ENCODE results near the gene SLC13A5. TPM values are rescaled to one million over a fixed set of nuclear protein-coding genes. Genes with fewer than 3 reads are reported as not detected.
A peak's percentile ranks its signal among the peaks of the same experiment; 100 is the strongest.

The SLC13A5 gene
- total RNA-seq, 4 donors from 2014 or later, result 0.29 to 2.3 (median 1.3) TPM

DNA sequence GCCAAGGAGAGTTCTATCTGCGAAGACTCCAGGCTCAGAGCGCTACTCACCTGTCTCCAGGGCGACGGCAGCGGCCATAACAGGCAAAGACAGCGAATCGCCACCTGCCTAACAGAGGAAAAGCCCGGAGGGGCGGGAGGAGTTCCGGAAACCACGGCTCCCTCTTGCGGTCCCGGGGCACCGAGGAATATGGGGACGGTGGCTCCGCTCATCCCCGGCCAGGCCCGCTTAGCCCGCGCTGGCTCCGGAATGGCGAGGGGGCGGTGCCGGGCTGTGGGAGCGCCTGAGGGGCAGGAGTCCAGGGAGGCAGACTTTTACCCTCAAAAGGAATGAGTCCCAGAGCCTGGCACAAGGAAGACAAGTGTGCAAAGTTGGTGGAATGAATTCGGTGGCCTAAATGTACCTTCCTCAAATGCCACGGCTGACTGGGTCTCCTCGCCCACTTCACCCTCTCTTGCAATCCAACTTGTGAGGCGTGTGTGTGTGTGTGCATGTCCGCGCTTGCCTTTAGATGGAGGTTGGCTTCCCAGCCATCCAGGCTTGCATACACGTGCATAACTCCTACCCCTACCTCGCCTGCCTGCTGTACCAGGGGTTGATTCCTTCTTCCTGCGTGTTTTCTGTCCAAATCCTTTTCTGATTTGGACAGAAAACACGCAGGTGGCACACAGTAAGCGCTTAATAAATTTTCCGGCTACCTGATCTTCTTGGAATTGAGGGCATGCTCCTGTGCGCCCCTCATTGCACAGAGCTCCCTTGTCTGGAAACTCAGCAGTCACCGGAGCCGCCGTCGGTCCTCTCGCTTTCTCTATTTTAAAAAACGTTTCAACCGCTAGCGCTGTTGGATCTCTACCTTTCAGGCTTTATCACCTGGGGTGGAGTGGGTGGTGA is 58.1 kb downstream of the SLC13A5 start:
- DNase-seq, result no peak
- peak overlapping the region; percentile 25 to 58 (median 42) for H3K4me3 ChIP-seq
- 29% methylated on average over 21 to 22 of the region's 46 CpGs for WGBS, 2 donors

DNA sequence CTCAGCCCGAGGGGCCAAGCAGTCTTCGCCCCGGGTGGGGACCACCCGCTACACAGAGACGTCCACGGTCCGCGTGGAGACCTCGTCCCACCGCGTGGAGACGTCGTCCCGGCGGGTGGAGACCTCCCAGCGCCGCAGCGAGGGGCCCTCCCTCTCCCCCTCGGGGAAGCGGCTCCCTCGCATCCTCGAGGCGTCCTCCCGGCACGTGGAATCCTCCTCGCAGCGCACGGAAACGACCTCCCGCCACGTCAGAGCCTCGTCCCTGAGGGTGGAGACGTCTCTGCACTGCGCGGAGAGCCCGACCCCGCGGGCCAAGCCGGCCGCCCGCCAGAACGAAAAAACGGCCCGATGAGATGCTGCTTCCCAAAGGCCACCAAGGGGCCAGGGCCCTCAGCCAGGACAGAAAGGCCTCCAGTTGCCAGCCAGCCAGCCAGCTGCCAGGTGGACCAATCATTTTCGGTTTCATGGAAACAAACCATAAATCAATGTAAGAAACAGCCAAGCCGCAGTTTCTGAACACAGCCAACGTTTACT is 61.2 kb downstream of the SLC13A5 start:
- Histone ChIP-seq H3K4me3 (peak overlapping the region; percentile 61 to 82 (median 72)), H3K4me1 (peaks cover 15 to 89% (median 31%) of the 10 kb centered on the region in 3 donors), H3K27ac (peak overlapping the region; percentile 85 to 96 (median 90)), H3K27me3 (peaks cover 0 to 23% (median 0%) of the 10 kb centered on the region in 4 donors), H3K36me3 (peaks cover 0 to 30% (median 0%) of the 10 kb centered on the region in 3 donors), H3K9me3 (no peaks in the 10 kb centered on the region)
- no peak for TF ChIP-seq POLR2A (IDR thresholded peaks at IDR 0.05)
- TF ChIP-seq, protein P1, sequence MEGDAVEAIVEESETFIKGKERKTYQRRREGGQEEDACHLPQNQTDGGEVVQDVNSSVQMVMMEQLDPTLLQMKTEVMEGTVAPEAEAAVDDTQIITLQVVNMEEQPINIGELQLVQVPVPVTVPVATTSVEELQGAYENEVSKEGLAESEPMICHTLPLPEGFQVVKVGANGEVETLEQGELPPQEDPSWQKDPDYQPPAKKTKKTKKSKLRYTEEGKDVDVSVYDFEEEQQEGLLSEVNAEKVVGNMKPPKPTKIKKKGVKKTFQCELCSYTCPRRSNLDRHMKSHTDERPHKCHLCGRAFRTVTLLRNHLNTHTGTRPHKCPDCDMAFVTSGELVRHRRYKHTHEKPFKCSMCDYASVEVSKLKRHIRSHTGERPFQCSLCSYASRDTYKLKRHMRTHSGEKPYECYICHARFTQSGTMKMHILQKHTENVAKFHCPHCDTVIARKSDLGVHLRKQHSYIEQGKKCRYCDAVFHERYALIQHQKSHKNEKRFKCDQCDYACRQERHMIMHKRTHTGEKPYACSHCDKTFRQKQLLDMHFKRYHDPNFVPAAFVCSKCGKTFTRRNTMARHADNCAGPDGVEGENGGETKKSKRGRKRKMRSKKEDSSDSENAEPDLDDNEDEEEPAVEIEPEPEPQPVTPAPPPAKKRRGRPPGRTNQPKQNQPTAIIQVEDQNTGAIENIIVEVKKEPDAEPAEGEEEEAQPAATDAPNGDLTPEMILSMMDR (IDR thresholded peaks at IDR 0.05), result no peak
- WGBS, 2 donors, result 5 to 26% methylated on average over 3 to 8 of the region's 47 CpGs
- intact Hi-C loops (cut with DNase I), result no loop called here
- DNase-seq, result no peak

More for the DNA sequence above, 58.1 kb downstream of the SLC13A5 start:
- Histone ChIP-seq H3K27me3 (peaks cover 0 to 49% (median 0%) of the 10 kb centered on the region in 4 donors), H3K4me1 (peaks cover 15 to 72% (median 23%) of the 10 kb centered on the region in 3 donors), H3K9me3 (no peaks in the 10 kb centered on the region), H3K27ac (peak overlapping the region; percentile 50 to 86 (median 77)), H3K36me3 (no peaks in the 10 kb centered on the region)
- intact Hi-C loops (cut with DNase I), result no loop called here
- no peak for TF ChIP-seq POLR2A (IDR thresholded peaks at IDR 0.05)
- TF ChIP-seq, protein P1 (IDR thresholded peaks at IDR 0.05), result peak in 2 of 6 experiments; percentile 9 to 18

DNA sequence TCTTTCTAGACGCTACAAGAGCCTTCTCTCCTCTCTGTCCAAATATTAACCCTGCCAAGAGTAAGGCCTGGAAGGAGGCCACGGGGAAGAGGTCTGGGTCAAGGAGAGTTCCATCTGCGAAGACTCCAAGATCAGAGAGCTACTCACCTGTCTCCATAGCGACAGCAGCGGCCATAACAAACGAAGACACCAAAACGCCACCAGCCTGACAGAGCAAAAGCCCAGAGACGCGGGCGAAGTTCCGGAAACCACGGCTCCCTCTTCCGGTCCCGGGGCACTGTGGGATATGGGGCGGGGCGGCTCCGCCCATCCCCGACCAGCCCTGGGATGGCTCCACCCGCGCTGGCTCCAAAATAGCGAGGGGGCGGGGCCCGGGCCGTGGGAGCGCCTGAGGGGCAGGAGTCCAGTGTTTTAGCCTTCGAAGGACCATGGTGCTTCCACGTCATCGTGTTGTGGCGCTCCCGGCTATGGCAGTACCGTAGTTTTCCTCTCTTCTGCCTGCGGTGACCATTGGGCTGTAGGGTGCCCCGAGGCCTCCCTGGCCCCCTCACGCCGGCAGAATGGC is 61.7 kb downstream of the SLC13A5 start, which contains the start of the genes C17orf100 and MED31:
Gene C17orf100, plus strand, starts transcription at position 409 of the 565 bp plus-strand sequence. Its CDS starts 152 bp downstream, at position 561.
Gene MED31, minus strand, starts transcription at position 252 of the 565 bp plus-strand sequence. Its CDS starts 77 bp downstream, at position 175.
- H3K27ac ChIP-seq, result peak within 1 kb of the TSS; percentile 85 to 96 (median 90)
- 0% methylated on average over 1 to 6 of the region's 35 CpGs for WGBS, 2 donors
- intact Hi-C loops (cut with DNase I), result no loop called here
- no peaks in the 10 kb centered on the region for H3K9me3 ChIP-seq
- H3K4me1 ChIP-seq, result peaks cover 15 to 90% (median 31%) of the 10 kb centered on the region in 3 donors
- peaks cover 0 to 21% (median 0%) of the 10 kb centered on the region in 4 donors for H3K27me3 ChIP-seq
- DNase-seq, result peak; percentile 62
- TF ChIP-seq, protein P1 (IDR thresholded peaks at IDR 0.05), result peak in 1 of 6 experiments; percentile 15
- TF ChIP-seq POLR2A (IDR thresholded peaks at IDR 0.05), result peak in 3 of 4 donors; percentile 52 to 80 (median 66)
- H3K36me3 ChIP-seq, result peaks cover 0 to 36% (median 0%) of the 10 kb centered on the region in 3 donors
- H3K4me3 ChIP-seq, result peak within 1 kb of the TSS; percentile 61 to 82 (median 72)

DNA sequence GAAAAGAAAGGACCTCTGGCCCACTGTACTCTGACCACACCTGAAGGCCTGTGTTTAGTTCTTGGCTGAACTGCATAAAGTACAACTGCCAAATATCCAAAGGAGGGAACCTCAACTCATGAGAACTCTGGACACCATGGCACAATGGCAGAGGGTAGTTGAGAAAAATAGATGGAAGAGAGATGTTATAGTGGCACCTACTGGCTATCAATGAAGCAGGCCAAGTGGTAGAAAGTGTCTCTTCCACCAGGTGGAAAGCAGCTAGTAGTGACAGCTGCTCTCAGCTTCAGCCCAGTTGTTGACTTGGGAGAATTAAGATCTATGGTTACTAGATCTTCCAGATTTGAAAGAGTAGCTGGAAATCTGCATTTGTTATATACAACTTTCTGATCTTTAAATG is 65.0 kb downstream of the SLC13A5 start:
- no peaks in the 10 kb centered on the region for H3K27me3 ChIP-seq
- H3K4me3 ChIP-seq, result no peak overlapping the region
- intact Hi-C loops (cut with DNase I), result loop anchor here (10.0 kb wide), 1 partner anchor 93 kb away; the partner anchor contains the start of gene PITPNM3
- H3K27ac ChIP-seq, result no peak overlapping the region
- DNase-seq, result no peak
- H3K9me3 ChIP-seq, result no peaks in the 10 kb centered on the region
- no peak for TF ChIP-seq POLR2A (IDR thresholded peaks at IDR 0.05)
- TF ChIP-seq, protein P1 (IDR thresholded peaks at IDR 0.05), result peak in 4 of 6 experiments; percentile 10 to 53 (median 34)
- peaks cover 0 to 68% (median 0%) of the 10 kb centered on the region in 3 donors for H3K36me3 ChIP-seq
- peaks cover 5 to 81% (median 32%) of the 10 kb centered on the region in 3 donors for H3K4me1 ChIP-seq
